Measurements from ENCODE around the gene TMEM221. TPM values are rescaled to one million over a fixed set of nuclear protein-coding genes. Genes with fewer than 3 reads are reported as not detected.

The TMEM221 gene
- polyA plus RNA-seq = under 1 TPM; 0.13 to 0.20 TPM

DNA sequence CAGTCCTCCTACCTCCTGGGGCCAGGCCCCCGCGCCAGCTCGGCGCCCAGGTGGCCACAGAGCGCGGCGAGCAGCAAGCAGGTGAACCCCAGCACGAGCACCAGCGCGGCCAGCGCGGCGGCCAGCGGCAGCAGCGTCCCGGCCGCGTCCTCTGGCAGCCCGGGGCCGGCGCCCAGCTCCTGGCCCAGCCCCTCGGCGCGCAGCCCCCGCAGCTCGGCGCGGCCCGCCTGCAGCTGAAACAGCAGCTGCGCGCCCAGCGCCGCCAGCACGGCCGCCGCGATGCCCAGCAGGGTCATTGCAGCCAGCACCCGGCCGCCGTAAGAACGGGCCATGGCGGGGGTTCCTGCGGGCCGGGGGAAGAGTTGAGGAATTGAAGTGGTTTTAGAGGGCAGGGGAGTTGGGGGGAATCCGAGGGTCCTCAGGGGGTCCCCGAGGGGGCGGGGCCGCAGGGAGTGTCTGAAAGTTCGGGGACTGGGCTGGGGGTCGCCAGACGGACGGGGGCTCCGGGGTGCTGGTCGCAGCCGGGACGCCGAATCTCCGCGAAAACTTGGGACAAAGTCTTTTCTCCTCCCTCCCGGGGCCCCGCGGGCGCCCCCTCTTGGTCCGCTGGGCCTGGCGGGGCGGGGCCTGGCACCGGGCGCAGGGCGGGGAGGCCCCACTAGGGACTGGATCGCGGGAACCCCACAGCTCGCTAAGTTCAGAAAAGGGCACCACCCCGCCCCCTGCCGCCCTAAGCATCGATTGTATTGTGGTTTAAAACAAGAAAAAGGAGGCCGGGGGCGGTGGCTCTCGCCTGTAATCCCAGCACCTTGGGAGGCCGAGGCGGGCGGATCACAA is at the start of gene TMEM221:
TSS of gene TMEM221 (minus strand) at position 538 of the 837 bp plus-strand sequence. CDS start at position 332, 206 bp downstream.
- 2% methylated on average over 52 to 81 of the region's 81 CpGs for WGBS, 2 donors
- Histone ChIP-seq H3K4me3 (ENCODE audit: low read depth in 1 of 2, low read length in 2 of 2) (peak within 1 kb of the TSS; percentile 26 to 27), H3K36me3 (ENCODE audit: control insufficient read depth in 2 of 2, insufficient read depth in 2 of 2, low read length in 1 of 2) (no peaks in the 10 kb centered on the region), H3K27ac (ENCODE audit: low read depth in 2 of 2, low read length in 1 of 2) (peak within 1 kb of the TSS in 1 of 2 donors; percentile 35), H3K9me3 (ENCODE audit: control insufficient read depth in 2 of 2, insufficient read depth in 1 of 2, low read depth in 1 of 2, low read length in 1 of 2) (peaks cover 0 to 3% of the 10 kb centered on the region in 2 donors), H3K4me1 (ENCODE audit: control insufficient read depth in 2 of 2, insufficient read depth in 2 of 2, low read length in 1 of 2) (peaks cover 0 to 3% of the 10 kb centered on the region in 2 donors), H3K27me3 (ENCODE audit: control insufficient read depth in 1 of 2, insufficient read depth in 2 of 2, low read length in 2 of 2) (no peaks in the 10 kb centered on the region)

- no peak overlapping the region for H3K27ac ChIP-seq (ENCODE audit: low read depth in 2 of 2, low read length in 1 of 2)
- no peak overlapping the region for H3K4me3 ChIP-seq (ENCODE audit: low read depth in 1 of 2, low read length in 2 of 2)
- peaks cover 3 to 4% of the 10 kb centered on the region in 2 donors for H3K4me1 ChIP-seq (ENCODE audit: control insufficient read depth in 2 of 2, insufficient read depth in 2 of 2, low read length in 1 of 2)
- no peaks in the 10 kb centered on the region for H3K9me3 ChIP-seq (ENCODE audit: control insufficient read depth in 2 of 2, insufficient read depth in 1 of 2, low read depth in 1 of 2, low read length in 1 of 2)
- peaks cover 0 to 10% of the 10 kb centered on the region in 2 donors for H3K36me3 ChIP-seq (ENCODE audit: control insufficient read depth in 2 of 2, insufficient read depth in 2 of 2, low read length in 1 of 2)
- no peaks in the 10 kb centered on the region for H3K27me3 ChIP-seq (ENCODE audit: control insufficient read depth in 1 of 2, insufficient read depth in 2 of 2, low read length in 2 of 2)
- WGBS, 2 donors = 79 to 82% methylated on average over 41 of the region's 41 CpGs
Observed at GRCh38 chr19:17497149-17497798, 48.8 kb upstream of the TMEM221 start.

DNA sequence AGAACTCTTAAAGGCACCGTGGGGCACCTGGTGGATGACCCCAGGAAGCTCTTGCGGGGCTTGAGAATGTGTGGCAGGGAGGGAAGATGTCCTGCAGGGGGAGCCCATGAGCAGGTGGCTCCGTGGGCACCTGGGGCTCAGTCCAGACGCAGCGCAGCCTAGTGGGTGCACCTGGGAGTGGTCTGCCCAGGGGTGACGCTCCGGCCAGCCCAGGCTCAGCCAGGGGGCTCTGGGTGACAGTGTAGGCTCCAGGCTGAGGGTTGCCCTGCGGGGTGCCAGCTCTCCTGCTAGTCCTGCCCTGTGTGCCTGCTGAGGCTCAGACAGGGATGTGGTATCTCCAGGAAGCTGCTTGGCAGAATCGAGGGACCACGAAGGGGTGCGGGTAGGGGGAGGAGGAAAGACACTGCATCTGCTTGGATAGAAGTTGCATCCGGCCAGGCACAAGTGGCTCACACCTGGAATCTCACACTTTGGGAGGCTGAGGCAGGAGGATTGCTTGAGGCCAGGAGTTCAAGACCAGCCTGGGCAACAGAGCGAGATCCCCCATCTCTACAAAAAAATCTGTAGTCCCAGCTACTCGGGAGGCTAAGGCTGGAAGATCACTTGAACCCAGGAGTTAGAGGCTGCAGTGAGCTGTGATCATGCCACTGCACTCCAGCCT is 48.0 kb upstream of the TMEM221 start:
- 40% methylated on average over 14 of the region's 14 CpGs for WGBS, 2 donors
- Histone ChIP-seq H3K36me3 (ENCODE audit: control insufficient read depth in 2 of 2, insufficient read depth in 2 of 2, low read length in 1 of 2) (peaks cover 0 to 10% of the 10 kb centered on the region in 2 donors), H3K4me3 (ENCODE audit: low read depth in 1 of 2, low read length in 2 of 2) (no peak overlapping the region), H3K27ac (ENCODE audit: low read depth in 2 of 2, low read length in 1 of 2) (no peak overlapping the region), H3K27me3 (ENCODE audit: control insufficient read depth in 1 of 2, insufficient read depth in 2 of 2, low read length in 2 of 2) (no peaks in the 10 kb centered on the region), H3K9me3 (ENCODE audit: control insufficient read depth in 2 of 2, insufficient read depth in 1 of 2, low read depth in 1 of 2, low read length in 1 of 2) (no peaks in the 10 kb centered on the region), H3K4me1 (ENCODE audit: control insufficient read depth in 2 of 2, insufficient read depth in 2 of 2, low read length in 1 of 2) (peaks cover 3 to 4% of the 10 kb centered on the region in 2 donors)

- no peaks in the 10 kb centered on the region for H3K27me3 ChIP-seq (ENCODE audit: control insufficient read depth in 1 of 2, insufficient read depth in 2 of 2, low read length in 2 of 2)
- H3K36me3 ChIP-seq (ENCODE audit: control insufficient read depth in 2 of 2, insufficient read depth in 2 of 2, low read length in 1 of 2) = peaks cover 0 to 6% of the 10 kb centered on the region in 2 donors
- H3K4me3 ChIP-seq (ENCODE audit: low read depth in 1 of 2, low read length in 2 of 2) = no peak overlapping the region
- WGBS, 2 donors = 65 to 67% methylated on average over 9 of the region's 9 CpGs
- H3K4me1 ChIP-seq (ENCODE audit: control insufficient read depth in 2 of 2, insufficient read depth in 2 of 2, low read length in 1 of 2) = peaks cover 3 to 4% of the 10 kb centered on the region in 2 donors
- H3K27ac ChIP-seq (ENCODE audit: low read depth in 2 of 2, low read length in 1 of 2) = no peak overlapping the region
- H3K9me3 ChIP-seq (ENCODE audit: control insufficient read depth in 2 of 2, insufficient read depth in 1 of 2, low read depth in 1 of 2, low read length in 1 of 2) = no peaks in the 10 kb centered on the region
Observed at GRCh38 chr19:17495639-17496296, 47.3 kb upstream of the TMEM221 start.

- Histone ChIP-seq H3K27me3 (ENCODE audit: control insufficient read depth in 1 of 2, insufficient read depth in 2 of 2, low read length in 2 of 2) (no peaks in the 10 kb centered on the region), H3K36me3 (ENCODE audit: control insufficient read depth in 2 of 2, insufficient read depth in 2 of 2, low read length in 1 of 2) (peaks cover 0 to 1% of the 10 kb centered on the region in 2 donors), H3K9me3 (ENCODE audit: control insufficient read depth in 2 of 2, insufficient read depth in 1 of 2, low read depth in 1 of 2, low read length in 1 of 2) (no peaks in the 10 kb centered on the region), H3K27ac (ENCODE audit: low read depth in 2 of 2, low read length in 1 of 2) (no peak overlapping the region), H3K4me1 (ENCODE audit: control insufficient read depth in 2 of 2, insufficient read depth in 2 of 2, low read length in 1 of 2) (peaks cover 2 to 5% of the 10 kb centered on the region in 2 donors), H3K4me3 (ENCODE audit: low read depth in 1 of 2, low read length in 2 of 2) (no peak overlapping the region)
- 89 to 91% methylated on average over 5 of the region's 5 CpGs for WGBS, 2 donors
Observed at GRCh38 chr19:17491287-17491686, 42.8 kb upstream of the TMEM221 start.

GRCh38 chr19:17490411-17490810 is 41.9 kb upstream of the TMEM221 start:
- Histone ChIP-seq H3K27me3 (ENCODE audit: control insufficient read depth in 1 of 2, insufficient read depth in 2 of 2, low read length in 2 of 2) (no peaks in the 10 kb centered on the region), H3K9me3 (ENCODE audit: control insufficient read depth in 2 of 2, insufficient read depth in 1 of 2, low read depth in 1 of 2, low read length in 1 of 2) (no peaks in the 10 kb centered on the region), H3K36me3 (ENCODE audit: control insufficient read depth in 2 of 2, insufficient read depth in 2 of 2, low read length in 1 of 2) (peaks cover 0 to 1% of the 10 kb centered on the region in 2 donors), H3K4me3 (ENCODE audit: low read depth in 1 of 2, low read length in 2 of 2) (no peak overlapping the region), H3K4me1 (ENCODE audit: control insufficient read depth in 2 of 2, insufficient read depth in 2 of 2, low read length in 1 of 2) (peaks cover 0 to 5% of the 10 kb centered on the region in 2 donors), H3K27ac (ENCODE audit: low read depth in 2 of 2, low read length in 1 of 2) (no peak overlapping the region)
- WGBS, 2 donors = 53 to 66% methylated on average over 4 of the region's 4 CpGs

GRCh38 chr19:17489392-17490030 is 41.0 kb upstream of the TMEM221 start:
- Histone ChIP-seq H3K9me3 (ENCODE audit: control insufficient read depth in 2 of 2, insufficient read depth in 1 of 2, low read depth in 1 of 2, low read length in 1 of 2) (no peaks in the 10 kb centered on the region), H3K27me3 (ENCODE audit: control insufficient read depth in 1 of 2, insufficient read depth in 2 of 2, low read length in 2 of 2) (no peaks in the 10 kb centered on the region), H3K27ac (ENCODE audit: low read depth in 2 of 2, low read length in 1 of 2) (peak overlapping the region in 1 of 2 donors; percentile 6), H3K36me3 (ENCODE audit: control insufficient read depth in 2 of 2, insufficient read depth in 2 of 2, low read length in 1 of 2) (peaks cover 0 to 1% of the 10 kb centered on the region in 2 donors), H3K4me1 (ENCODE audit: control insufficient read depth in 2 of 2, insufficient read depth in 2 of 2, low read length in 1 of 2) (peaks cover 0 to 5% of the 10 kb centered on the region in 2 donors), H3K4me3 (ENCODE audit: low read depth in 1 of 2, low read length in 2 of 2) (no peak overlapping the region)
- WGBS, 2 donors = 68 to 79% methylated on average over 9 of the region's 9 CpGs

- H3K27ac ChIP-seq (ENCODE audit: low read depth in 2 of 2, low read length in 1 of 2) = peak overlapping the region in 1 of 2 donors; percentile 76
- peaks cover 0 to 5% of the 10 kb centered on the region in 2 donors for H3K4me1 ChIP-seq (ENCODE audit: control insufficient read depth in 2 of 2, insufficient read depth in 2 of 2, low read length in 1 of 2)
- H3K4me3 ChIP-seq (ENCODE audit: low read depth in 1 of 2, low read length in 2 of 2) = no peak overlapping the region
- WGBS, 2 donors = 21 to 48% methylated on average over 30 to 31 of the region's 31 CpGs
- H3K27me3 ChIP-seq (ENCODE audit: control insufficient read depth in 1 of 2, insufficient read depth in 2 of 2, low read length in 2 of 2) = no peaks in the 10 kb centered on the region
- peaks cover 0 to 1% of the 10 kb centered on the region in 2 donors for H3K36me3 ChIP-seq (ENCODE audit: control insufficient read depth in 2 of 2, insufficient read depth in 2 of 2, low read length in 1 of 2)
- H3K9me3 ChIP-seq (ENCODE audit: control insufficient read depth in 2 of 2, insufficient read depth in 1 of 2, low read depth in 1 of 2, low read length in 1 of 2) = no peaks in the 10 kb centered on the region
Observed at GRCh38 chr19:17488593-17489391, 40.3 kb upstream of the TMEM221 start.
